RKO (cell line): ENCODE results near the gene PPP6C.
"Not testable (repeated sequence)": the region's sequence is repeated elsewhere in the genome, so short reads cannot be mapped to it uniquely, and the experiment has no call there.

Experiments
- DNase-seq: peaks from one replicate; pipeline ENCODE4 v3.0.0-alpha.2; 2016; ENCODE audit warnings: low spot score

PPP6C gene

GRCh38 chr9:125189361-125190289 is at the start of gene PPP6C:
Gene PPP6C (minus strand): TSS chr9:125189803. CDS start chr9:125189718, 85 bp downstream.
- peak; percentile 98 for DNase-seq

- DNase-seq, result peak; percentile 31
Observed at GRCh38 chr9:125238915-125239446, 49.4 kb upstream of the PPP6C start.

GRCh38 chr9:125238127-125238914 is 48.7 kb upstream of the PPP6C start:
- DNase-seq, result peak; percentile 78

GRCh38 chr9:125236520-125237159 is 47.0 kb upstream of the PPP6C start:
- DNase-seq, result peak; percentile 47

- DNase-seq, result no peak
Observed at GRCh38 chr9:125235804-125236519, 46.4 kb upstream of the PPP6C start.

- not testable (repeated sequence) for DNase-seq
Observed at GRCh38 chr9:125234099-125234498, 44.5 kb upstream of the PPP6C start.

- peak; percentile 100 for DNase-seq
Observed at GRCh38 chr9:125233678-125234077, 44.1 kb upstream of the PPP6C start.

- no peak for DNase-seq
Observed at GRCh38 chr9:125227761-125228160, 38.2 kb upstream of the PPP6C start.

GRCh38 chr9:125224858-125225257 is 35.3 kb upstream of the PPP6C start:
- DNase-seq, result not testable (repeated sequence)

- no peak for DNase-seq
Observed at GRCh38 chr9:125218621-125219020, 29.0 kb upstream of the PPP6C start.

- no peak for DNase-seq
Observed at GRCh38 chr9:125214186-125214585, 24.6 kb upstream of the PPP6C start.

GRCh38 chr9:125204477-125204876 is 14.9 kb upstream of the PPP6C start:
- no peak for DNase-seq

GRCh38 chr9:125202846-125203618 is 13.4 kb upstream of the PPP6C start:
- peak; percentile 20 for DNase-seq

GRCh38 chr9:125200216-125201047 is 10.8 kb upstream of the PPP6C start, which contains the start of gene RABEPK:
Gene RABEPK (plus strand): TSS chr9:125200542. CDS start chr9:125203014, 2,472 bp downstream.
- DNase-seq, result peak; percentile 94

- not testable (repeated sequence) for DNase-seq
Observed at GRCh38 chr9:125195591-125195990, 6.0 kb upstream of the PPP6C start.

- DNase-seq, result not testable (repeated sequence)
Observed at GRCh38 chr9:125194466-125194865, 4.9 kb upstream of the PPP6C start.

- DNase-seq, result no peak
Observed at GRCh38 chr9:125190361-125190801, 778 bp upstream of the PPP6C start.

GRCh38 chr9:125189011-125189360 is 617 bp downstream of the PPP6C start:
- DNase-seq, result peak; percentile 61

- DNase-seq, result no peak
Observed at GRCh38 chr9:125183561-125183960, 6.0 kb downstream of the PPP6C start.

GRCh38 chr9:125183054-125183453 is 6.5 kb downstream of the PPP6C start:
- no peak for DNase-seq
